HepG2 (cell line): ENCODE results near the gene TBX21.

Experiments used
- BRF2 ChIP-seq: sonication (generic); formaldehyde crosslinking; IDR thresholded peaks from 2 replicates; pipeline ENCODE4 v1.8.1; 2022; ENCODE audit warnings: mild to moderate bottlenecking, missing genetic modification reagents
- CREB1 ChIP-seq, 2 experiments: fragments of 450-650 bp in 1 of 2; IDR thresholded peaks; 2 replicates each; pipeline ENCODE4 v1.6.1; 2016 to 2017; ENCODE audit warnings: control low read depth in 1 of 2, mild to moderate bottlenecking in 1 of 2, missing compliant biosample characterization in 1 of 2, missing genetic modification characterization in 1 of 2
- CTCF ChIP-seq: sonication (generic); formaldehyde crosslinking; IDR thresholded peaks from 2 replicates; pipeline ENCODE4 v1.5.0; 2020; ENCODE audit warnings: mild to moderate bottlenecking, missing genetic modification reagents, moderate library complexity
- GABPA ChIP-seq, 2 experiments: IDR thresholded peaks; 2 replicates each; pipeline ENCODE4 v1.6.1; 2011 to 2016; ENCODE audit warnings: low read depth in 2 of 2, low read length in 1 of 2, missing biosample characterization in 1 of 2, missing genetic modification characterization in 1 of 2
- HDAC2 ChIP-seq: sonication (generic); formaldehyde crosslinking; IDR thresholded peaks from 2 replicates; pipeline ENCODE4 v1.4.0; 2020; ENCODE audit warnings: missing genetic modification reagents
- MXI1 ChIP-seq: IDR thresholded peaks from 3 replicates; pipeline ENCODE4 v1.6.1; 2012; ENCODE audit warnings: low read depth, low read length, inconsistent platforms, borderline replicate concordance
- MYNN ChIP-seq: sonication (generic); formaldehyde crosslinking; IDR thresholded peaks from 2 replicates; pipeline ENCODE4 v1.4.0; 2020; ENCODE audit warnings: mild to moderate bottlenecking, low read depth, missing genetic modification reagents
- TBX3 ChIP-seq: fragments of 450-650 bp; IDR thresholded peaks from 2 replicates; pipeline ENCODE4 v1.6.1; 2017; ENCODE audit warnings: antibody characterized with exemption, mild to moderate bottlenecking, inconsistent platforms, borderline replicate concordance
- ZNF121 ChIP-seq: sonication (generic); formaldehyde crosslinking; IDR thresholded peaks from 2 replicates; pipeline ENCODE4 v1.5.0; 2020; ENCODE audit warnings: mild to moderate bottlenecking, missing genetic modification reagents
- ZNF282 ChIP-seq: fragments of 450-650 bp; IDR thresholded peaks from 2 replicates; pipeline ENCODE4 v1.6.1; 2018; ENCODE audit not compliant: partially characterized antibody
- TF ChIP-seq, protein P1 (sequence below): sonication (generic); formaldehyde crosslinking; IDR thresholded peaks from 2 replicates; pipeline ENCODE4 v1.5.1; 2020; ENCODE audit warnings: mild to moderate bottlenecking, missing genetic modification reagents, borderline replicate concordance

DNA sequence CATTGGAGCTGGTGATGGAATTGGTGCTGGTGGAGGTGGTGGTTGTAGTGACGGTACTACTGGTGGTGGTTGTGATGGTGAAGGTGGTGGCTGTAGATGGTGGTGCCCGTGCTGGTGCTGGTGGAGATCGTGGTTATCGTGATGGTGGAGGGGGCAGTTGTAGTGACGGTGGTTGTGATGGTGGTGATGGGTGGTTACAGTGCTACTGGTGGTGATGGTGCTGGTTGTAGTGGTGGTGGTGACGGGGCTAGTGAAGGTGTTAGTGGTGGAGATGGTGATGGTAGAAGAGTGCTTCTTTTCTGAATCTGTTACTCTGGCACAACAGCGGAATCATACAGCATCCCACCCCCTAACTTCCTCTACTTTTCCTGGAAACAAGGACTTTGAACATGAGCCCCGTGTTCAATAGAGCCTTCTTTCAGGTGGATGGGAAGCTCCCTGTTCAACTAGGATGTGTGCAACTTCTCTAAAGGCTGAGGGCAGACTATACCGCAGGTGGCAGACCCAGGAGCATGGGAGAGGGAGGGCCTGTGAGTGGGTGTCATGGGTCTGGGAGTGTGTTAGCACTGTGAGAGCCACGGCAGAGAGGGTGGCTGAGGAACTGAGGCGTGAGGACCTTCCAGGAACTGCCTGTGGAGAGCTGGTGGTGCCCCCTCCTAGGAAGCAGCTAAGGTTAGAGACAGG is 8.2 kb downstream of the TBX21 start:
- TF ChIP-seq CREB1 (IDR thresholded peaks at IDR 0.05), result 0 out of 2 replicates have a peak, but pooled peaks have one; percentile 39
- TF ChIP-seq CREB1 (CRISPR knock-in tag; IDR thresholded peaks at IDR 0.05), result no peak
- no peak for TF ChIP-seq TBX3
- TF ChIP-seq, protein P1, sequence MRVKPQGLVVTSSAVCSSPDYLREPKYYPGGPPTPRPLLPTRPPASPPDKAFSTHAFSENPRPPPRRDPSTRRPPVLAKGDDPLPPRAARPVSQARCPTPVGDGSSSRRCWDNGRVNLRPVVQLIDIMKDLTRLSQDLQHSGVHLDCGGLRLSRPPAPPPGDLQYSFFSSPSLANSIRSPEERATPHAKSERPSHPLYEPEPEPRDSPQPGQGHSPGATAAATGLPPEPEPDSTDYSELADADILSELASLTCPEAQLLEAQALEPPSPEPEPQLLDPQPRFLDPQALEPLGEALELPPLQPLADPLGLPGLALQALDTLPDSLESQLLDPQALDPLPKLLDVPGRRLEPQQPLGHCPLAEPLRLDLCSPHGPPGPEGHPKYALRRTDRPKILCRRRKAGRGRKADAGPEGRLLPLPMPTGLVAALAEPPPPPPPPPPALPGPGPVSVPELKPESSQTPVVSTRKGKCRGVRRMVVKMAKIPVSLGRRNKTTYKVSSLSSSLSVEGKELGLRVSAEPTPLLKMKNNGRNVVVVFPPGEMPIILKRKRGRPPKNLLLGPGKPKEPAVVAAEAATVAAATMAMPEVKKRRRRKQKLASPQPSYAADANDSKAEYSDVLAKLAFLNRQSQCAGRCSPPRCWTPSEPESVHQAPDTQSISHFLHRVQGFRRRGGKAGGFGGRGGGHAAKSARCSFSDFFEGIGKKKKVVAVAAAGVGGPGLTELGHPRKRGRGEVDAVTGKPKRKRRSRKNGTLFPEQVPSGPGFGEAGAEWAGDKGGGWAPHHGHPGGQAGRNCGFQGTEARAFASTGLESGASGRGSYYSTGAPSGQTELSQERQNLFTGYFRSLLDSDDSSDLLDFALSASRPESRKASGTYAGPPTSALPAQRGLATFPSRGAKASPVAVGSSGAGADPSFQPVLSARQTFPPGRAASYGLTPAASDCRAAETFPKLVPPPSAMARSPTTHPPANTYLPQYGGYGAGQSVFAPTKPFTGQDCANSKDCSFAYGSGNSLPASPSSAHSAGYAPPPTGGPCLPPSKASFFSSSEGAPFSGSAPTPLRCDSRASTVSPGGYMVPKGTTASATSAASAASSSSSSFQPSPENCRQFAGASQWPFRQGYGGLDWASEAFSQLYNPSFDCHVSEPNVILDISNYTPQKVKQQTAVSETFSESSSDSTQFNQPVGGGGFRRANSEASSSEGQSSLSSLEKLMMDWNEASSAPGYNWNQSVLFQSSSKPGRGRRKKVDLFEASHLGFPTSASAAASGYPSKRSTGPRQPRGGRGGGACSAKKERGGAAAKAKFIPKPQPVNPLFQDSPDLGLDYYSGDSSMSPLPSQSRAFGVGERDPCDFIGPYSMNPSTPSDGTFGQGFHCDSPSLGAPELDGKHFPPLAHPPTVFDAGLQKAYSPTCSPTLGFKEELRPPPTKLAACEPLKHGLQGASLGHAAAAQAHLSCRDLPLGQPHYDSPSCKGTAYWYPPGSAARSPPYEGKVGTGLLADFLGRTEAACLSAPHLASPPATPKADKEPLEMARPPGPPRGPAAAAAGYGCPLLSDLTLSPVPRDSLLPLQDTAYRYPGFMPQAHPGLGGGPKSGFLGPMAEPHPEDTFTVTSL, result no peak
- TF ChIP-seq CTCF (CRISPR knock-in tag), result no peak
- no peak for TF ChIP-seq ZNF282
- no peak for TF ChIP-seq MYNN (CRISPR knock-in tag)
- TF ChIP-seq HDAC2 (CRISPR knock-in tag), result no peak
- no peak for TF ChIP-seq GABPA (IDR thresholded peaks at IDR 0.05; ENCODE audit: low read depth, low read length)
- no peak for TF ChIP-seq GABPA (CRISPR knock-in tag; IDR thresholded peaks at IDR 0.05; ENCODE audit: low read depth)
- TF ChIP-seq ZNF121 (CRISPR knock-in tag), result no peak
- no peak for TF ChIP-seq MXI1
- no peak for TF ChIP-seq BRF2 (CRISPR knock-in tag)
